Activated CD4-positive, alpha-beta memory T cell treated with anti-CD3 and anti-CD28 coated beads for 36 hours (primary cell): ENCODE results near the gene THADA. TPM values are rescaled to one million over a fixed set of nuclear protein-coding genes. Genes with fewer than 3 reads are reported as not detected.
"Not testable (repeated sequence)": the region's sequence is repeated elsewhere in the genome, so short reads cannot be mapped to it uniquely, and the experiment has no call there.

Experiments
- CTCF ChIA-PET: fragments of 350-600 bp; sonication (Branson Sonifier 250); formaldehyde crosslinking; loops from one replicate; lab custom pipeline; 2021; ENCODE audit warnings: antibody characterized with exemption, inconsistent platforms; lab: Charles Lee
- POLR2A ChIA-PET: fragments of 350-600 bp; sonication (Branson Sonifier 250); formaldehyde crosslinking; loops from one replicate; lab custom pipeline; 2021; ENCODE audit warnings: antibody characterized with exemption; lab: Charles Lee
- DNase-seq: peaks from one replicate; pipeline ENCODE4 v3.0.0-alpha.2; 2020
- H3K27ac Mint-ChIP-seq: one replicate; pipeline ENCODE4 v1.8.0; 2021; ENCODE audit warnings: mixed read lengths
- H3K27me3 Mint-ChIP-seq: one replicate; pipeline ENCODE4 v1.8.0; 2021; ENCODE audit warnings: mixed read lengths
- H3K36me3 Mint-ChIP-seq: one replicate; pipeline ENCODE4 v1.8.0; 2021; ENCODE audit warnings: mixed read lengths
- H3K4me1 Mint-ChIP-seq: one replicate; pipeline ENCODE4 v1.8.0; 2021; ENCODE audit warnings: low read depth, mixed read lengths
- H3K4me3 Mint-ChIP-seq: one replicate; pipeline ENCODE4 v1.8.0; 2021; ENCODE audit warnings: mild to moderate bottlenecking, mixed read lengths
- H3K9me3 Mint-ChIP-seq: one replicate; pipeline ENCODE4 v1.8.0; 2021; ENCODE audit warnings: mixed read lengths
- intact Hi-C: fragments of 100-400 bp; cut with micrococcal nuclease; formaldehyde crosslinking; loops from one replicate; pipeline ENCODE4 v1.15.1; 2023
- total RNA-seq, 2 experiments: library from RNA; stranded (reverse); gene quantifications; one replicate each; pipeline ENCODE4 v1.2.3, GENCODE V29; 2021

Gene THADA
- total RNA-seq, 2 experiments from 2014 or later: 39.0 to 46.6 TPM

- H3K27me3 Mint-ChIP-seq: no peaks in the 10 kb centered on the region
- H3K4me1 Mint-ChIP-seq: peaks cover 58% of the 10 kb centered on the region
- H3K9me3 Mint-ChIP-seq: no peaks in the 10 kb centered on the region
- peak; percentile 64 for DNase-seq
- intact Hi-C loops: no loop called here
- POLR2A ChIA-PET: interaction anchor here (1.0 to 4.4 kb wide), 2 partner anchors 11 to 17 kb away, joined by 3 to 33 read pairs; no protein-coding TSS in a partner anchor
- H3K27ac Mint-ChIP-seq: peak overlapping the region; percentile 97
- H3K36me3 Mint-ChIP-seq: no peaks in the 10 kb centered on the region
- no peak overlapping the region for H3K4me3 Mint-ChIP-seq
- CTCF ChIA-PET: interaction anchor here (0.6 to 2.7 kb wide), 13 partner anchors 10 to 62 kb away, joined by 3 to 14 read pairs (median 5); no protein-coding TSS in a partner anchor
Observed at GRCh38 chr2:43191947-43192516, 403.8 kb downstream of the THADA start.

GRCh38 chr2:43190311-43191052 is 405.4 kb downstream of the THADA start:
- DNase-seq: no peak
- ChIA-PET POLR2A (no interaction called here), CTCF (interaction anchor here (0.7 to 1.9 kb wide), 2 partner anchors 16 to 27 kb away, joined by 4 to 5 read pairs; no protein-coding TSS in a partner anchor)
- Mint-ChIP-seq H3K4me3 (no peak overlapping the region), H3K4me1 (peaks cover 59% of the 10 kb centered on the region), H3K27me3 (no peaks in the 10 kb centered on the region), H3K27ac (no peak overlapping the region), H3K36me3 (no peaks in the 10 kb centered on the region), H3K9me3 (no peaks in the 10 kb centered on the region)
- intact Hi-C loops: no loop called here

GRCh38 chr2:43189861-43190260 is 406.0 kb downstream of the THADA start:
- POLR2A ChIA-PET, CTCF ChIA-PET, DNase-seq, intact Hi-C loops, H3K4me3 Mint-ChIP-seq, H3K9me3 Mint-ChIP-seq, H3K27me3 Mint-ChIP-seq, H3K27ac Mint-ChIP-seq, H3K36me3 Mint-ChIP-seq: not testable (repeated sequence)
- peaks cover 60% of the 10 kb centered on the region for H3K4me1 Mint-ChIP-seq

GRCh38 chr2:43188561-43189386 is 407.1 kb downstream of the THADA start:
- CTCF ChIA-PET: interaction anchor here (0.7 to 1.3 kb wide), 2 partner anchors 32 to 56 kb away, joined by 3 read pairs; no protein-coding TSS in a partner anchor
- DNase-seq: no peak
- H3K9me3 Mint-ChIP-seq: no peaks in the 10 kb centered on the region
- H3K27me3 Mint-ChIP-seq: no peaks in the 10 kb centered on the region
- H3K4me3 Mint-ChIP-seq: no peak overlapping the region
- no peak overlapping the region for H3K27ac Mint-ChIP-seq
- H3K4me1 Mint-ChIP-seq: peaks cover 60% of the 10 kb centered on the region
- intact Hi-C loops: no loop called here
- POLR2A ChIA-PET: interaction anchor here (0.7 kb wide), 1 partner anchor 11 kb away, joined by 3 read pairs; no protein-coding TSS in a partner anchor
- H3K36me3 Mint-ChIP-seq: no peaks in the 10 kb centered on the region

GRCh38 chr2:43186679-43187374 is 409.0 kb downstream of the THADA start:
- Mint-ChIP-seq H3K27me3 (no peaks in the 10 kb centered on the region), H3K9me3 (no peaks in the 10 kb centered on the region), H3K4me1 (peaks cover 44% of the 10 kb centered on the region), H3K27ac (no peak overlapping the region), H3K4me3 (no peak overlapping the region), H3K36me3 (no peaks in the 10 kb centered on the region)
- DNase-seq: no peak
- CTCF ChIA-PET: interaction anchor here (1.2 to 1.5 kb wide), 3 partner anchors 12 to 42 kb away, joined by 3 to 6 read pairs (median 6); no protein-coding TSS in a partner anchor
- intact Hi-C loops: no loop called here
- POLR2A ChIA-PET: no interaction called here

GRCh38 chr2:43186321-43186678 is 409.5 kb downstream of the THADA start:
- ChIA-PET CTCF (interaction anchor here (1.2 to 1.5 kb wide), 2 partner anchors 12 to 43 kb away, joined by 3 to 6 read pairs; no protein-coding TSS in a partner anchor), POLR2A (interaction anchor here (1.0 kb wide), 1 partner anchor 37 kb away, joined by 3 read pairs; no protein-coding TSS in a partner anchor)
- Mint-ChIP-seq H3K36me3 (no peaks in the 10 kb centered on the region), H3K4me3 (no peak overlapping the region), H3K4me1 (peaks cover 43% of the 10 kb centered on the region), H3K9me3 (no peaks in the 10 kb centered on the region), H3K27ac (peak overlapping the region; percentile 85), H3K27me3 (no peaks in the 10 kb centered on the region)
- DNase-seq: no peak
- intact Hi-C loops: no loop called here

- CTCF ChIA-PET: interaction anchor here (1.3 kb wide), 1 partner anchor 15 kb away, joined by 3 read pairs; no protein-coding TSS in a partner anchor
- H3K9me3 Mint-ChIP-seq: no peaks in the 10 kb centered on the region
- H3K4me1 Mint-ChIP-seq: peaks cover 49% of the 10 kb centered on the region
- H3K36me3 Mint-ChIP-seq: no peaks in the 10 kb centered on the region
- intact Hi-C loops: loop anchor here (2.0 kb wide), 2 partner anchors 26 to 54 kb away; no protein-coding TSS in a partner anchor
- H3K4me3 Mint-ChIP-seq: no peak overlapping the region
- H3K27me3 Mint-ChIP-seq: no peaks in the 10 kb centered on the region
- POLR2A ChIA-PET: interaction anchor here (1.0 to 1.5 kb wide), 4 partner anchors 9 to 40 kb away, joined by 3 to 4 read pairs (median 3); no protein-coding TSS in a partner anchor
- peak overlapping the region; percentile 85 for H3K27ac Mint-ChIP-seq
- DNase-seq: peak; percentile 52
Observed at GRCh38 chr2:43185146-43185545, 410.7 kb downstream of the THADA start.

- Mint-ChIP-seq H3K36me3 (no peaks in the 10 kb centered on the region), H3K27me3 (no peaks in the 10 kb centered on the region), H3K4me1 (peaks cover 50% of the 10 kb centered on the region), H3K27ac (peak overlapping the region; percentile 85), H3K9me3 (no peaks in the 10 kb centered on the region), H3K4me3 (peak overlapping the region; percentile 48)
- POLR2A ChIA-PET: interaction anchor here (0.5 to 1.5 kb wide), 4 partner anchors 10 to 40 kb away, joined by 3 to 4 read pairs (median 3); no protein-coding TSS in a partner anchor
- peak; percentile 85 for DNase-seq
- CTCF ChIA-PET: interaction anchor here (1.0 to 1.3 kb wide), 2 partner anchors 10 to 15 kb away, joined by 3 read pairs; no protein-coding TSS in a partner anchor
- intact Hi-C loops: loop anchor here (1.0 to 2.0 kb wide), 4 partner anchors 10 to 54 kb away; no protein-coding TSS in a partner anchor
Observed at GRCh38 chr2:43184339-43184895, 411.4 kb downstream of the THADA start.

- CTCF ChIA-PET: interaction anchor here (1.0 to 1.3 kb wide), 2 partner anchors 9 to 14 kb away, joined by 3 read pairs; no protein-coding TSS in a partner anchor
- H3K4me1 Mint-ChIP-seq: peaks cover 57% of the 10 kb centered on the region
- POLR2A ChIA-PET: interaction anchor here (0.5 to 1.5 kb wide), 3 partner anchors 9 to 41 kb away, joined by 3 read pairs; no protein-coding TSS in a partner anchor
- H3K4me3 Mint-ChIP-seq: no peak overlapping the region
- no peaks in the 10 kb centered on the region for H3K9me3 Mint-ChIP-seq
- H3K27ac Mint-ChIP-seq: peak overlapping the region; percentile 85
- intact Hi-C loops: loop anchor here (1.0 to 2.0 kb wide), 4 partner anchors 9 to 53 kb away; no protein-coding TSS in a partner anchor
- DNase-seq: no peak
- no peaks in the 10 kb centered on the region for H3K27me3 Mint-ChIP-seq
- no peaks in the 10 kb centered on the region for H3K36me3 Mint-ChIP-seq
Observed at GRCh38 chr2:43183743-43184142, 412.1 kb downstream of the THADA start.

- intact Hi-C loops: no loop called here
- ChIA-PET POLR2A (interaction anchor here (0.6 to 1.4 kb wide), 3 partner anchors 12 to 46 kb away, joined by 3 to 7 read pairs (median 4); partner anchors contain the start of gene ZFP36L2), CTCF (interaction anchor here (0.6 to 2.0 kb wide), 4 partner anchors 10 to 304 kb away, joined by 3 to 6 read pairs (median 3); no protein-coding TSS in a partner anchor)
- Mint-ChIP-seq H3K9me3 (no peaks in the 10 kb centered on the region), H3K4me3 (no peak overlapping the region), H3K27ac (no peak overlapping the region), H3K36me3 (no peaks in the 10 kb centered on the region), H3K27me3 (no peaks in the 10 kb centered on the region), H3K4me1 (peaks cover 69% of the 10 kb centered on the region)
- no peak for DNase-seq
Observed at GRCh38 chr2:43180897-43181296, 414.9 kb downstream of the THADA start.
